GDM1 (cell line): ENCODE measurements around the gene SEMA3B.

Experiments used
- DNase-seq: peaks from one replicate; lab custom pipeline; 2025; lab: John Stamatoyannopoulos, UW

SEMA3B gene

GRCh38 chr3:50317300-50317699 is 48.4 kb downstream of the SEMA3B start:
- DNase-seq: no peak

DNA sequence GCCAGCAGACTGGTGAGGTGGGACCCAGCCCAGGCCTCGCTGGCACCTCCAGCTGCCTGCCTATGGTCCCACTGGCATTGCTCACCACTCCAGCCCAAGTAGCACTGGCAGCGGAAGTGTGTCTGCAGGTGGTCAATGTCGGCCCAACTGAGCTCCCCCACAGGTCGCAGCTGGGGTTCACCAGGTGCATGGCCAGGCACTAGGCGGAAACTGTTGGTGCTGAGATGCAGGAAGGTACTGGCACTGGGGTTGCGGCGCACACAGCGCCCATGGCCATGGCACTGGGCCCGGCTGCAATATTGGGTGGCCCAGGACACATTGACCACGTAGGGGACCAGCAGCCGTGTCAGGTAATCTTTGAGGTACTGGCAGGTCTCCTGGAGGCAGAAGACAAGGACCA is 49.2 kb downstream of the SEMA3B start:
- no peak for DNase-seq

DNA sequence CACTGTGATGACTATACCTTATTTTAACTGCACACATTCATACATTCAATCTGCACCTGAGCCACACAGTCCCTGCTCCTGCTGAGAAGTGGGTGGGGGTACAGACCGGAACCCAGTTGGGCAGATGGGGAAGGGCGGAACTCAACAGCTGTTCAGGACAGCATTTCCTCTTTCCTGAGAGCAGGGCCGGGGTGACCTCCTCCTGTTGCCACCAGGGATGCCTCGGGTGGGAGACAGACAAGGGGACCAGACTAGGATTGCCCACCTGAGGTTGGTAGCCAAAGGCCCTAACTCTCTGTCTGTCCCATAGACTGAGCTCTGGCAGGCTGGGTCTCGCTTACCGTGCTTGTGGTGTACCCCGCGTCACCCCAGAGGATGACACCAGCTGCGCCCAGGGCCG is 49.7 kb downstream of the SEMA3B start:
- DNase-seq: no peak

GRCh38 chr3:50319181-50319893 is 50.4 kb downstream of the SEMA3B start:
- DNase-seq: no peak

- no peak for DNase-seq
These were observed 51.1 kb downstream of the SEMA3B start for GRCh38 chr3:50319894-50320625.

DNA sequence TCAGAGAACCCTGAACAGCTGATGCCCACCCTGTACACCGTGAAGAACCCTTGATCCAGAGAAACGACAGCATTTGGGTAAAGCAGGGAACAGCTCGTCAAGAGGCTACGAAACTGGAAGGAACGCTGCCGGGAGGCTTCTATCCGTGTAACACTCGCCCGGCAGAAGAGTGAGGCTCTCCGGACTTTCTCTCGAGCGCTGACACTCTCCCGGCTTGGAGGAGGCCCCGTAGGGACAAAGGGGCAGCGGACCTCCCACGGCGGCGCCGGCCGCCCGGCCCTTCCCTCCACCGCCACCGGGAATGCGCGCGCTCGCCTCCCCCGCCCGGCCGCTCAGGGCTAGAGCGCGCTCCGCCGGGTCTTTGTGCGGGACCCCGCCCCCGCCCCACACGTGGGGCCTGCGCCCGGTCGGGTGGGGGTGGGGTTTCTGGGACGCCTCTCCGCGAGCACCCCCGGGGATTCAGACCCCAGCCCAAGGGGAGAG is 51.9 kb downstream of the SEMA3B start:
- DNase-seq: peak; percentile 62

DNA sequence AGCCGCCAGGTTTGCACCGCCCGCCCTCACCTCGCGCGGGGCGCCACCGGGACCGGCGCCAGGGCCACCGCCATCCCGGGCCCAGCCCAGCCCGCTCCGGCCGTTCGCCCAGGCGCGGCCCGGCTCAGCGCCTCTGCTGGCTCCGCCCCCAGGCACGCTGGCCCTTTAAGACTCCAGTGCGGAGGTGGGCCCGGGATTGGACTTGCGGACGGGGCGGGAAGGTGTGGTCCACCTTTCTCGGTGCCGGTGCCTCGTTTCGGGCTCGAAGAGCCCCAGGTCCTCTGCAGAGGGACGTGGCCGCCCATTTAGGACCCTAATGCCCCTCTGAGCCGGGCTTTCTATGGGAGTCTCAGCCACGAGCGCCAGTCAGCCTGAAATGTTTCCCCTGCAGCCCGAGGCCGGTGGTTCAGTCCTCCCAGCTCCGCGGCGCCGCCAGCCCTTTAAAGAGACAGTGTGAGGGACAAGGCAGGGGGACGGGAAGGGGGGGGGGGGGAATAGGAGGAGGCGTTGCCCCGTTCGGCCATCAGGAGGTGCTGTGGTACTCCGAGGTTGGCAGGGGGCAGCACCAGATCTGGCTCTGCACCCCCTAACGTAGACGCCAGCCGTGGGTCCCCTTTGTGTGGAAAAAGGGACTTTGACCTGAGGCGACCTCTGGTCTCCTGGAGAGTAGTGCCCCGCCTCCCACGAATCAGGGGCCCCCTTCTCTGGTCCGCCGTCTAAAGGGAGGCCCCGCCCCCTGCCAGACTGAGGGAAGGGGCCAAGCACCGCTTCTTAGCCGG is 52.6 kb downstream of the SEMA3B start:
- DNase-seq: peak; percentile 77

- DNase-seq: no peak
These were observed 53.1 kb downstream of the SEMA3B start for GRCh38 chr3:50322115-50322385.

GRCh38 chr3:50322386-50323091 is 53.6 kb downstream of the SEMA3B start, which contains the start of gene HYAL2:
HYAL2 (minus strand) TSS chr3:50322745; CDS start chr3:50320489, 2,256 bp downstream.
- no peak for DNase-seq

DNA sequence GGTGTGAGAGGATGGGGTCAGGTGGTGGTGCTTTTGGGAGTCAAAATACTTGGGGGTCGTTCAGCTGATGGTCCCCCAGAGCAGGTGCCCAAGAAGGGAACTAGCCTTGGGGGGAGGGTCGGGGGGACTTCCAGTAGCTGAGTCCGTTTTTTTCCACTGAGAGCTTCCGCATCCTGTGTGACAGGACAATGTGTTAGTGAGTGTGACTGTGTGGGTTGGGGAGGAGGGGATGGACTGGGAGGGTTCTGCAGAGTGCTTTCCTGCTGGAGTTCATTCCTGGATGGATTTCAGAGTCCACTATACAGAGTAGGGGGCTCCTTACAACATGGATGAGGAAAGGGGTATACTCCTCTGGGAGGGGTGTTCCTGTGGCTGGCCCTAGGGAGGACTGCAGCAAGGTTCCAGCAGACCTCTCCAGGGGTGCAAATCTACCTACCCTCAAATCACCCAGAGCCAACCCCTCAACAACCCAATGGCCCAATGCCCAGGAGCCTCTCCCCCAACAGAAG is 54.2 kb downstream of the SEMA3B start:
- DNase-seq: no peak

- no peak for DNase-seq
These were observed 54.8 kb downstream of the SEMA3B start for GRCh38 chr3:50323614-50324199.

DNA sequence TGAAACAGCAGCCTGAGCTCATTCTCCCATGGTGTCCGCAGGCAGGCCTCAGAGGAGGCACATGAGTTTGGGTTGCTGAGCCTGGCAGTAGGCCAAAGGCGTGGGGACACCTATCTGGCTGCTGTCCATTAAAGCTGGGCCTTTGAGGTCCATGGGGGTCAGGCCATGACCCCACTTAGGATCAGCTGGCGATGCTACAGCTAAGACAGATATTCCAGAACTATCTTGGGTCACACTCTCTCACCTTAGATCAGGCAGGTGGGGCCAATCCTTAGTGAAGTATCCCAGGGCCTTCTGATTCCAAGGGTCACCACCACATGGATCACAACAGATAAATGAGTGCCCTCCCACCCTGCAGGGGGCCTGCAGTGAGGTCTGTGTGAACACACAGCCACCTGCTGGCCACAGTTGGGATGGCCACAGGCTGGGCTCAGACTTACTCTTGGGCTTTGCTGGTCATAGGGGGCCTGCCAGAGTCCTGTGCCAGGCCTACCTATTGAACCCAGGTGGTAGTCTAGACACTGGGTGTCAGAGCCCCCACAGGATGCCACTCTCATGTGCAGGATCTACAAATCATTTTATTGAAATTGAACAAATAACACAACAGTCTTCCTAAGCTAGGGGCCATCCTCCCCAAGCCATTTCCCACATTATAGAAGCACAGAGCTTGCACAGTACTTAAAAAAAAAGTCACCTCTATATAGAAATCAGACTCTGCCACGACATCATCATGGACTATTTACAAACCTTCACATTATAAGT is 55.6 kb downstream of the SEMA3B start:
- DNase-seq: peak; percentile 24

DNA sequence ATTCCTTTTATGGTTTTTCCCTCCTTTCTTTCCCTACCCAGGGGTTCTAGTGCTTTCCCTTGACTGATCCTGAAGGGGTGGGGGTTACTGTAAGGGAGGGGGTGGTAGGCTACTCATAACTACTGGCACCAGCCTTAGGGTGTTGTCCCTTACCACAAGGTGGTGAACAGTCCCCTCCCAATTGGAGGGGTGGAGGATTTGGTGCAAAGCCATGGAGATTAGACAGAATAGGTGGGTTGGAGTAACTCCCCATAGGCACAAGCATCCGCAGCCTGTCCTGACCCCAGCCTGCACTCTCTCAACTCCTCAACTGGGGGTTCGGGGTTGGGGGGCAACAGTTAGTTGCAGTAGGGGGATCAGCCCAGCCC is 56.1 kb downstream of the SEMA3B start:
- no peak for DNase-seq

GRCh38 chr3:50325497-50326181 is 56.7 kb downstream of the SEMA3B start:
- DNase-seq: no peak

DNA sequence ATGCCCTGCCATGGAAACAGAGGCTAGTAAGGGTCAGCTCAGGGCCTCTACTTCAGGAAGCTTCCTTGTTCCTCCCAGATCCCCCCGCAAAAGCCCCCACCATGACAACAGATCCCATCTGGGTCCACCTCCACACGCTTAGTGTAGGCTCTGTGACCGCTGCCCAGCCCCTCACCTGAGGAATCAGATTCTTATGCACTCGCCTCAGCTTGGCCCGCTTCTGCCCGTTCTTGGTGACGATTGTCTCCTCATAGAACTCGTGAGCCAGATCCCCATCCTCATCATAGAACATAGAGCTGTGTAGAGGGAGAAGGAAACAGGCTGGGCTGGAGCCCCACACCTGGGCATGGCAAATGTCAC is 57.2 kb downstream of the SEMA3B start:
- DNase-seq: no peak

DNA sequence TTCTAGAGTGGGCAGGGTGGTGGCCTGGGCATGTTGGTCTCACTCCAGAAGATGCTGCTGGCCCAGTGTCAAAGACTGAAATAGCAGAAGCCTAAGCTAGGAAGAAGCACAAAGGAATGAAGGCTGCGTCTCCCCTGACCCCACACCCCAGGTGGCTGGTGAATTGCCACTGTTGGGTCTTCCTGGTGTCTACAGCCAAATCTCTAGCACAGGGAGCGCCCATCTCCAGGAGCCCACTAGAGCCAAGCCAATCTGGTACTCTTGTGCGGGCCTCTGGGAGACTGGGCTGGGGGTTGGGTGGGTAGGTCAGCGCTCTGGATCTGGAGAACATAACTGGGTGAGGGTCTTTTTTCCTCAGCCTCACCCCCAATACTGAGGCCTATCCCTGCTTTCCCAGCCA is 58.2 kb downstream of the SEMA3B start:
- no peak for DNase-seq
